HL-60 (cell line): ENCODE data around the gene SLC6A20.

Source experiments
- GABPA ChIP-seq: IDR thresholded peaks from 2 replicates; pipeline ENCODE4 v1.6.1; 2012; ENCODE audit warnings: low read depth
- POLR2AphosphoS5 ChIP-seq: IDR thresholded peaks from 2 replicates; pipeline ENCODE4 v1.6.1; 2012; ENCODE audit warnings: low read depth
- TF ChIP-seq, protein P1 (sequence below): IDR thresholded peaks from one replicate; pipeline ENCODE4 v1.5.1; 2011; ENCODE audit warnings: low read length, control low read depth, inconsistent platforms; ENCODE audit not compliant: insufficient read depth

DNA sequence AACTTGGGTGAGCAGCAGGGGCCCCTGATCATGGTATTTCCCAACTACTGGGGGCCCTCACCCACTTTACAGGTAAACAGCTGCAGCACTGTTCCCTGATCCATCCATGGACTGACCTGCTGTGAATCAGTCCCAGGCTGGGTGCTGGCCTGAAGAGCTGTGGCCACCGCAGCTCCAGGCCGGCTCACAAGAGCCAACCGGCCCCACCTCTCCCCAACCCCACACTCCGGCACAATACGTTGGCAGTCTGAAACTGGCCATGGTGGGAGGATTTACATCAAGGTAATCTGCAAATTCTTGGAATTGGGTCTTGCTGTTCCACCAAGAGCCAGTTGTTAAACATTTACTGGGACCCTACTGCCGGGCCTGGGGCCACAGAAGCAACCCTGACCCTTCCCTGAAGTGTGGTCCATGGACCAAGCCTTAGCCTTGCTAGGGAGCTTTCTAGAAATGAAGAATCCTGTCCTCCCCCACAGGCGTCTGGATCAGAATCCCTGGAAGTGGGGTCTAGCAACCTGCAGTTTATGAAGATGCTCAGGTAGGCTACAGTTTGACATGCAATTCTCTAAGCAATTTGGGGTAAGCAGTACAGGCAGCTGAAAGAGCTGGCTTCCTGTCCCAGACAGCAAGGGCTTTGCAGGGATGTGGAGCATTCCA, 3.7 kb downstream of the SLC6A20 start:
- TF ChIP-seq, protein P1, sequence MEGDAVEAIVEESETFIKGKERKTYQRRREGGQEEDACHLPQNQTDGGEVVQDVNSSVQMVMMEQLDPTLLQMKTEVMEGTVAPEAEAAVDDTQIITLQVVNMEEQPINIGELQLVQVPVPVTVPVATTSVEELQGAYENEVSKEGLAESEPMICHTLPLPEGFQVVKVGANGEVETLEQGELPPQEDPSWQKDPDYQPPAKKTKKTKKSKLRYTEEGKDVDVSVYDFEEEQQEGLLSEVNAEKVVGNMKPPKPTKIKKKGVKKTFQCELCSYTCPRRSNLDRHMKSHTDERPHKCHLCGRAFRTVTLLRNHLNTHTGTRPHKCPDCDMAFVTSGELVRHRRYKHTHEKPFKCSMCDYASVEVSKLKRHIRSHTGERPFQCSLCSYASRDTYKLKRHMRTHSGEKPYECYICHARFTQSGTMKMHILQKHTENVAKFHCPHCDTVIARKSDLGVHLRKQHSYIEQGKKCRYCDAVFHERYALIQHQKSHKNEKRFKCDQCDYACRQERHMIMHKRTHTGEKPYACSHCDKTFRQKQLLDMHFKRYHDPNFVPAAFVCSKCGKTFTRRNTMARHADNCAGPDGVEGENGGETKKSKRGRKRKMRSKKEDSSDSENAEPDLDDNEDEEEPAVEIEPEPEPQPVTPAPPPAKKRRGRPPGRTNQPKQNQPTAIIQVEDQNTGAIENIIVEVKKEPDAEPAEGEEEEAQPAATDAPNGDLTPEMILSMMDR, result no peak
- TF ChIP-seq POLR2AphosphoS5, result no peak
- no peak for TF ChIP-seq GABPA
